ENCODE measurements around the gene KCNMA1. TPM values are rescaled to one million over a fixed set of nuclear protein-coding genes. Genes with fewer than 3 reads are reported as not detected.

The KCNMA1 gene
- total and polyA plus RNA-seq, 7 experiments from 2014 or later, result 0.42 TPM; not detected in 6

- no peak overlapping the region for H3K4me3 Mint-ChIP-seq
- peaks cover 0 to 6% (median 2%) of the 10 kb centered on the region in 11 donors for H3K9me3 Mint-ChIP-seq
- H3K4me3 ChIP-seq (ENCODE audit: low read length), result no peak overlapping the region
- no peak for ATAC-seq
- no peaks in the 10 kb centered on the region for H3K36me3 ChIP-seq (ENCODE audit: control insufficient read depth in 2 of 3, insufficient read depth in 3 of 3, low read length in 3 of 3)
- ChIA-PET CTCF (no interaction called here), POLR2A (no interaction called here)
- no peaks in the 10 kb centered on the region for H3K27me3 ChIP-seq (ENCODE audit: control insufficient read depth in 2 of 2, insufficient read depth in 2 of 2, low read length in 2 of 2)
- peaks cover 0 to 10% (median 4%) of the 10 kb centered on the region in 5 donors for H3K27me3 Mint-ChIP-seq
- intact Hi-C loops (cut with micrococcal nuclease), result no loop called here
- no peaks in the 10 kb centered on the region for H3K9me3 ChIP-seq (ENCODE audit: control insufficient read depth in 2 of 3, low read length in 3 of 3)
- DNase-seq, result no peak
- H3K4me1 Mint-ChIP-seq, result no peaks in the 10 kb centered on the region
- H3K36me3 Mint-ChIP-seq, result no peaks in the 10 kb centered on the region
- H3K27ac Mint-ChIP-seq, result no peak overlapping the region
- no peak overlapping the region for H3K27ac ChIP-seq (ENCODE audit: low read depth, low read length)
- H3K4me1 ChIP-seq (ENCODE audit: control insufficient read depth in 2 of 2, insufficient read depth in 2 of 2, low read length in 2 of 2), result no peaks in the 10 kb centered on the region
These were observed 277.6 kb downstream of the KCNMA1 start for GRCh38 chr10:77359950-77360520.

- Histone ChIP-seq H3K4me3 (ENCODE audit: low read length) (no peak overlapping the region), H3K27me3 (ENCODE audit: control insufficient read depth in 2 of 2, insufficient read depth in 2 of 2, low read length in 2 of 2) (no peaks in the 10 kb centered on the region), H3K4me1 (ENCODE audit: control insufficient read depth in 2 of 2, insufficient read depth in 2 of 2, low read length in 2 of 2) (no peaks in the 10 kb centered on the region), H3K36me3 (ENCODE audit: control insufficient read depth in 2 of 3, insufficient read depth in 3 of 3, low read length in 3 of 3) (no peaks in the 10 kb centered on the region), H3K27ac (ENCODE audit: low read depth, low read length) (no peak overlapping the region), H3K9me3 (ENCODE audit: control insufficient read depth in 2 of 3, low read length in 3 of 3) (no peaks in the 10 kb centered on the region)
- ATAC-seq (no peak), DNase-seq (no peak)
- H3K4me1 Mint-ChIP-seq, result no peaks in the 10 kb centered on the region
- H3K27me3 Mint-ChIP-seq, result peaks cover 0 to 10% (median 4%) of the 10 kb centered on the region in 5 donors
- ChIA-PET CTCF (no interaction called here), POLR2A (no interaction called here)
- no peak overlapping the region for H3K27ac Mint-ChIP-seq
- no peaks in the 10 kb centered on the region for H3K36me3 Mint-ChIP-seq
- peaks cover 0 to 6% (median 2%) of the 10 kb centered on the region in 11 donors for H3K9me3 Mint-ChIP-seq
- intact Hi-C loops (cut with micrococcal nuclease), result no loop called here
- no peak overlapping the region for H3K4me3 Mint-ChIP-seq
These were observed 278.3 kb downstream of the KCNMA1 start for GRCh38 chr10:77359287-77359691.

- DNase-seq, result no peak
- Histone ChIP-seq H3K9me3 (ENCODE audit: control insufficient read depth in 2 of 3, low read length in 3 of 3) (no peaks in the 10 kb centered on the region), H3K36me3 (ENCODE audit: control insufficient read depth in 2 of 3, insufficient read depth in 3 of 3, low read length in 3 of 3) (no peaks in the 10 kb centered on the region), H3K4me1 (ENCODE audit: control insufficient read depth in 2 of 2, insufficient read depth in 2 of 2, low read length in 2 of 2) (no peaks in the 10 kb centered on the region), H3K27ac (ENCODE audit: low read depth, low read length) (no peak overlapping the region), H3K4me3 (ENCODE audit: low read length) (no peak overlapping the region), H3K27me3 (ENCODE audit: control insufficient read depth in 2 of 2, insufficient read depth in 2 of 2, low read length in 2 of 2) (no peaks in the 10 kb centered on the region)
- ChIA-PET CTCF (no interaction called here), POLR2A (no interaction called here)
- ATAC-seq, result no peak
- Mint-ChIP-seq H3K9me3 (peaks cover 0 to 6% (median 0%) of the 10 kb centered on the region in 11 donors), H3K36me3 (no peaks in the 10 kb centered on the region), H3K27me3 (peaks cover 0 to 8% (median 4%) of the 10 kb centered on the region in 5 donors), H3K4me3 (no peak overlapping the region), H3K27ac (no peak overlapping the region), H3K4me1 (no peaks in the 10 kb centered on the region)
- intact Hi-C loops (cut with micrococcal nuclease), result no loop called here
These were observed 279.0 kb downstream of the KCNMA1 start for GRCh38 chr10:77358656-77359055.

- DNase-seq (no peak), ATAC-seq (no peak)
- CTCF ChIA-PET, result no interaction called here
- Histone ChIP-seq H3K9me3 (ENCODE audit: control insufficient read depth in 2 of 3, low read length in 3 of 3) (no peaks in the 10 kb centered on the region), H3K27ac (ENCODE audit: low read depth, low read length) (no peak overlapping the region), H3K36me3 (ENCODE audit: control insufficient read depth in 2 of 3, insufficient read depth in 3 of 3, low read length in 3 of 3) (no peaks in the 10 kb centered on the region), H3K4me1 (ENCODE audit: control insufficient read depth in 2 of 2, insufficient read depth in 2 of 2, low read length in 2 of 2) (no peaks in the 10 kb centered on the region), H3K4me3 (ENCODE audit: low read length) (no peak overlapping the region), H3K27me3 (ENCODE audit: control insufficient read depth in 2 of 2, insufficient read depth in 2 of 2, low read length in 2 of 2) (no peaks in the 10 kb centered on the region)
- POLR2A ChIA-PET, result no interaction called here
- Mint-ChIP-seq H3K4me1 (no peaks in the 10 kb centered on the region), H3K27ac (no peak overlapping the region), H3K4me3 (no peak overlapping the region), H3K27me3 (peaks cover 0 to 8% (median 6%) of the 10 kb centered on the region in 5 donors), H3K36me3 (no peaks in the 10 kb centered on the region), H3K9me3 (peaks cover 0 to 5% (median 0%) of the 10 kb centered on the region in 11 donors)
- intact Hi-C loops (cut with micrococcal nuclease), result no loop called here
These were observed 279.8 kb downstream of the KCNMA1 start for GRCh38 chr10:77357611-77358310.

- Mint-ChIP-seq H3K4me1 (no peaks in the 10 kb centered on the region), H3K4me3 (no peak overlapping the region), H3K9me3 (peaks cover 0 to 5% (median 0%) of the 10 kb centered on the region in 11 donors), H3K36me3 (no peaks in the 10 kb centered on the region), H3K27me3 (peaks cover 0 to 10% (median 6%) of the 10 kb centered on the region in 5 donors), H3K27ac (no peak overlapping the region)
- POLR2A ChIA-PET, result no interaction called here
- H3K27me3 ChIP-seq (ENCODE audit: control insufficient read depth in 2 of 2, insufficient read depth in 2 of 2, low read length in 2 of 2), result no peaks in the 10 kb centered on the region
- no peak overlapping the region for H3K4me3 ChIP-seq (ENCODE audit: low read length)
- no peak overlapping the region for H3K27ac ChIP-seq (ENCODE audit: low read depth, low read length)
- DNase-seq (no peak), ATAC-seq (no peak)
- no peaks in the 10 kb centered on the region for H3K9me3 ChIP-seq (ENCODE audit: control insufficient read depth in 2 of 3, low read length in 3 of 3)
- intact Hi-C loops (cut with micrococcal nuclease), result no loop called here
- CTCF ChIA-PET, result no interaction called here
- H3K4me1 ChIP-seq (ENCODE audit: control insufficient read depth in 2 of 2, insufficient read depth in 2 of 2, low read length in 2 of 2), result no peaks in the 10 kb centered on the region
- no peaks in the 10 kb centered on the region for H3K36me3 ChIP-seq (ENCODE audit: control insufficient read depth in 2 of 3, insufficient read depth in 3 of 3, low read length in 3 of 3)
These were observed 280.4 kb downstream of the KCNMA1 start for GRCh38 chr10:77357185-77357584.

GRCh38 chr10:77355844-77356243, 281.8 kb downstream of the KCNMA1 start:
- ChIA-PET CTCF (no interaction called here), POLR2A (no interaction called here)
- no peak overlapping the region for H3K27ac ChIP-seq (ENCODE audit: low read depth, low read length)
- Mint-ChIP-seq H3K27me3 (peaks cover 0 to 10% (median 6%) of the 10 kb centered on the region in 5 donors), H3K27ac (no peak overlapping the region), H3K4me1 (no peaks in the 10 kb centered on the region), H3K4me3 (no peak overlapping the region), H3K36me3 (no peaks in the 10 kb centered on the region), H3K9me3 (peaks cover 0 to 4% (median 0%) of the 10 kb centered on the region in 11 donors)
- no peaks in the 10 kb centered on the region for H3K4me1 ChIP-seq (ENCODE audit: control insufficient read depth in 2 of 2, insufficient read depth in 2 of 2, low read length in 2 of 2)
- intact Hi-C loops (cut with micrococcal nuclease), result no loop called here
- no peak for DNase-seq
- no peaks in the 10 kb centered on the region for H3K27me3 ChIP-seq (ENCODE audit: control insufficient read depth in 2 of 2, insufficient read depth in 2 of 2, low read length in 2 of 2)
- H3K4me3 ChIP-seq (ENCODE audit: low read length), result no peak overlapping the region
- no peak for ATAC-seq
- no peaks in the 10 kb centered on the region for H3K9me3 ChIP-seq (ENCODE audit: control insufficient read depth in 2 of 3, low read length in 3 of 3)
- H3K36me3 ChIP-seq (ENCODE audit: control insufficient read depth in 2 of 3, insufficient read depth in 3 of 3, low read length in 3 of 3), result no peaks in the 10 kb centered on the region

GRCh38 chr10:77351386-77351785, 286.2 kb downstream of the KCNMA1 start:
- Mint-ChIP-seq H3K36me3 (no peaks in the 10 kb centered on the region), H3K9me3 (peaks cover 0 to 6% (median 0%) of the 10 kb centered on the region in 11 donors), H3K4me1 (no peaks in the 10 kb centered on the region), H3K27me3 (peaks cover 0 to 9% (median 6%) of the 10 kb centered on the region in 5 donors), H3K4me3 (no peak overlapping the region), H3K27ac (no peak overlapping the region)
- ChIA-PET CTCF (no interaction called here), POLR2A (no interaction called here)
- Histone ChIP-seq H3K27ac (ENCODE audit: low read depth, low read length) (no peak overlapping the region), H3K27me3 (ENCODE audit: control insufficient read depth in 2 of 2, insufficient read depth in 2 of 2, low read length in 2 of 2) (peaks cover 0 to 2% of the 10 kb centered on the region in 2 donors), H3K36me3 (ENCODE audit: control insufficient read depth in 2 of 3, insufficient read depth in 3 of 3, low read length in 3 of 3) (no peaks in the 10 kb centered on the region), H3K4me1 (ENCODE audit: control insufficient read depth in 2 of 2, insufficient read depth in 2 of 2, low read length in 2 of 2) (no peaks in the 10 kb centered on the region), H3K9me3 (ENCODE audit: control insufficient read depth in 2 of 3, low read length in 3 of 3) (no peaks in the 10 kb centered on the region), H3K4me3 (ENCODE audit: low read length) (no peak overlapping the region)
- DNase-seq (no peak), ATAC-seq (no peak)
- intact Hi-C loops (cut with micrococcal nuclease), result no loop called here

All from naive thymus-derived CD4-positive, alpha-beta T cell (primary cell).